ENCODE data around the gene ZNF276.

- TF ChIP-seq CTCF (IDR thresholded peaks at IDR 0.05): no peak
- no peak for TF ChIP-seq POLR2A (IDR thresholded peaks at IDR 0.05)
Observed at GRCh38 chr16:89732918-89733242, 11.5 kb downstream of the ZNF276 start.

Data from heart left ventricle (tissue), 13 donors.